Endothelial cell of umbilical vein (primary cell): Measurements from ENCODE around the gene NLGN2. TPM values are rescaled to one million over a fixed set of nuclear protein-coding genes. Genes with fewer than 3 reads are reported as not detected.

Experiments
- BruUV-seq: library from RNA; stranded (reverse); fragments of 400-500 nt; replicated peaks from 2 replicates; lab custom pipeline; 2021; lab: Mats Ljungman, UMichigan
- CTCF ChIA-PET: fragments of 300-600, 350-600 bp; sonication (Branson Sonifier 250); formaldehyde crosslinking; loops from one replicate; lab custom pipeline; 2021; ENCODE audit warnings: antibody characterized with exemption, inconsistent platforms; lab: Charles Lee
- POLR2A ChIA-PET: fragments of 300-600, 350-600 bp; sonication (Branson Sonifier 250); formaldehyde crosslinking; loops from one replicate; lab custom pipeline; 2021; ENCODE audit warnings: antibody characterized with exemption, inconsistent platforms; lab: Charles Lee
- DNase-seq: peaks from one replicate; pipeline ENCODE4 v3.0.0-alpha.2; 2011; ENCODE audit warnings: low read depth, low spot score
- FAIRE-seq: peaks from 2 replicates; lab custom pipeline; 2011; peaks lifted over from hg19 to GRCh38; lab: Jason Lieb, UNC
- H2AFZ ChIP-seq: 2 replicates; pipeline ENCODE4 v1.6.0; 2012; ENCODE audit warnings: low read depth, low read length, control low read depth, inconsistent platforms
- H3K27ac ChIP-seq: 2 replicates; pipeline ENCODE4 v1.5.1; 2011; ENCODE audit warnings: low read depth, mild to moderate bottlenecking, control low read depth, low read length, moderate library complexity; ENCODE audit not compliant: insufficient read depth
- H3K27me3 ChIP-seq, 2 experiments: 2 replicates each; pipeline versions ENCODE4 v1.6.0 to v1.6.1; 2011; ENCODE audit warnings: low read length in 2 of 2, mixed read lengths in 1 of 2; ENCODE audit not compliant: control insufficient read depth in 2 of 2, insufficient read depth in 2 of 2
- H3K36me3 ChIP-seq, 2 experiments: 2 replicates in 1 of 2; 3 replicates in 1 of 2; pipeline ENCODE4 v1.5.1; 2011; ENCODE audit warnings: low read length in 2 of 2, mild to moderate bottlenecking in 1 of 2, moderate library complexity in 1 of 2; ENCODE audit not compliant: control insufficient read depth in 2 of 2, insufficient read depth in 2 of 2; ENCODE audit errors: extremely low read depth in 1 of 2
- H3K4me1 ChIP-seq: 3 replicates; pipeline ENCODE4 v1.5.1; 2011; ENCODE audit warnings: mild to moderate bottlenecking, low read length; ENCODE audit not compliant: control insufficient read depth, insufficient read depth; ENCODE audit errors: extremely low read depth
- H3K4me2 ChIP-seq: 2 replicates; pipeline ENCODE4 v1.6.1; 2011; ENCODE audit warnings: low read length, control low read depth, mixed read lengths; ENCODE audit not compliant: insufficient read depth
- H3K4me3 ChIP-seq, 3 experiments: fragments of 200-600 bp in 1 of 3; sonication (generic), shearing (Covaris generic) in 1 of 3; replicated peaks in 1 of 3; 2 replicates each; pipeline ENCODE4 v1.5.1; 2011 to 2016; ENCODE audit warnings: control low read depth in 3 of 3, low read length in 3 of 3, mild to moderate bottlenecking in 2 of 3, inconsistent platforms in 1 of 3, low read depth in 1 of 3, moderate library complexity in 1 of 3; ENCODE audit not compliant: insufficient read depth in 1 of 3
- H3K79me2 ChIP-seq: 2 replicates; pipeline ENCODE4 v1.6.0; 2012; ENCODE audit warnings: low read length, inconsistent platforms; ENCODE audit not compliant: control insufficient read depth, insufficient read depth
- H3K9ac ChIP-seq: replicated peaks from 2 replicates; pipeline ENCODE3; 2011; ENCODE audit warnings: low read length, control low read depth; ENCODE audit not compliant: insufficient read depth; ENCODE audit errors: extremely low read depth
- H3K9me1 ChIP-seq: replicated peaks from 3 replicates; pipeline ENCODE4 v1.6.0; 2011; ENCODE audit warnings: mild to moderate bottlenecking, low read length; ENCODE audit not compliant: control insufficient read depth, insufficient read depth; ENCODE audit errors: extremely low read depth
- H3K9me3 ChIP-seq: replicated peaks from 2 replicates; pipeline ENCODE4 v1.5.1; 2012; ENCODE audit warnings: low read length, inconsistent platforms; ENCODE audit not compliant: control insufficient read depth, insufficient read depth
- H4K20me1 ChIP-seq: replicated peaks from 2 replicates; pipeline ENCODE3; 2011; ENCODE audit warnings: mild to moderate bottlenecking, low read length; ENCODE audit not compliant: control insufficient read depth, insufficient read depth; ENCODE audit errors: extremely low read depth
- CTCF ChIP-seq, 2 donors: IDR thresholded peaks; 1 replicate in 1 of 2; 2 replicates in 1 of 2; pipeline ENCODE4 v1.5.1; 2011; ENCODE audit warnings: low read length in 2 of 2, mild to moderate bottlenecking in 2 of 2, moderate library complexity in 2 of 2, control low read depth in 1 of 2, inconsistent platforms in 1 of 2, low read depth in 1 of 2; ENCODE audit not compliant: insufficient read depth in 1 of 2; ENCODE audit errors: extremely low read depth in 1 of 2
- EZH2 ChIP-seq: IDR thresholded peaks from 2 replicates; pipeline ENCODE4 v1.6.1; 2012; ENCODE audit warnings: borderline replicate concordance, low read depth, mild to moderate bottlenecking, moderate library complexity, low read length, inconsistent platforms; ENCODE audit not compliant: severe bottlenecking
- FOS ChIP-seq: IDR thresholded peaks from 2 replicates; pipeline ENCODE4 v1.6.1; 2011; ENCODE audit warnings: mild to moderate bottlenecking, low read length, moderate library complexity, borderline replicate concordance; ENCODE audit not compliant: insufficient read depth
- GATA2 ChIP-seq: IDR thresholded peaks from 2 replicates; pipeline ENCODE4 v1.7.0; 2011; ENCODE audit warnings: low read depth, mild to moderate bottlenecking, moderate library complexity, mixed read lengths, low read length; ENCODE audit not compliant: insufficient read length, insufficient read depth
- JUN ChIP-seq: IDR thresholded peaks from 2 replicates; pipeline ENCODE4 v1.6.1; 2011; ENCODE audit warnings: borderline replicate concordance, low read depth; ENCODE audit not compliant: insufficient read length, insufficient read depth
- MAX ChIP-seq: IDR thresholded peaks from 2 replicates; pipeline ENCODE4 v1.6.1; 2011; ENCODE audit not compliant: insufficient read depth, insufficient read length
- MYC ChIP-seq: IDR thresholded peaks from one replicate; pipeline ENCODE4 v1.6.1; 2011; ENCODE audit warnings: mild to moderate bottlenecking, low read depth, low read length
- POLR2A ChIP-seq: IDR thresholded peaks from 2 replicates; pipeline ENCODE4 v1.6.1; 2012; ENCODE audit warnings: low read depth, mild to moderate bottlenecking, control low read depth, low read length
- POLR2AphosphoS5 ChIP-seq: IDR thresholded peaks from 2 replicates; pipeline ENCODE4 v1.6.1; 2012; ENCODE audit warnings: low read depth, mild to moderate bottlenecking, control low read depth, low read length, moderate library complexity; ENCODE audit not compliant: insufficient read depth
- dilution Hi-C: fragments of 300-500 bp; cut with MboI; formaldehyde crosslinking; loops from one replicate; pipeline ENCODE4 v1.15.0; 2019; ENCODE audit warnings: low sequenced_read_pairs; ENCODE audit not compliant: extremely low pct_ligation_motif_present
- intact Hi-C: fragments of 100-400 bp; cut with micrococcal nuclease; formaldehyde crosslinking; loops from one replicate; pipeline ENCODE4 v1.10.0; 2022
- polyA plus RNA-seq, 4 experiments: library from polyadenylated mRNA; depleted of rRNA in 3 of 4; stranded (reverse) in 3 of 4; unstranded in 1 of 4; fragments of >200 nt; gene quantifications; 2 replicates each; pipeline versions ENCODE4 v1.2.1 to v1.2.3, GENCODE V29; 2011 to 2012; ENCODE audit warnings: missing spikeins in 1 of 4
- total RNA-seq: library from RNA; stranded (reverse); gene quantifications from 2 replicates; pipeline ENCODE4 v1.2.3, GENCODE V29; 2021

NLGN2 gene
- total and polyA plus RNA-seq, 2 donors (not counting 3 experiments of a cell fraction or from before 2014, with no cell fraction given) = 15.4 to 25.9 TPM

- no peaks in the 10 kb centered on the region for H4K20me1 ChIP-seq
- peaks cover 0 to 2% of the 10 kb centered on the region in 2 experiments for H3K36me3 ChIP-seq
- H3K9ac ChIP-seq = no peak overlapping the region
- TF ChIP-seq POLR2AphosphoS5 (no peak), CTCF (IDR thresholded peaks at IDR 0.05; ENCODE audit: extremely low read depth in 1 of 2, insufficient read depth in 1 of 2, low read depth in 1 of 2, low read length in 2 of 2) (no peak), MYC (no peak), MAX (no peak), EZH2 (no peak), GATA2 (no peak), FOS (no peak), JUN (no peak), POLR2A (no peak)
- FAIRE-seq (no peak), DNase-seq (no peak)
- no peaks in the 10 kb centered on the region for H3K4me1 ChIP-seq
- H3K4me2 ChIP-seq = no peak overlapping the region
- H3K27me3 ChIP-seq = no peaks in the 10 kb centered on the region
- intact Hi-C loops = no loop called here
- H3K79me2 ChIP-seq = no peaks in the 10 kb centered on the region
- H3K9me3 ChIP-seq = no peaks in the 10 kb centered on the region
- H3K4me3 ChIP-seq = no peak overlapping the region
- no peak overlapping the region for H2AFZ ChIP-seq
- CTCF ChIA-PET = interaction anchor here (2.2 kb wide), 1 partner anchor 12 kb away, joined by 6 read pairs; the partner anchor contains the start of gene TMEM256
- POLR2A ChIA-PET = no interaction called here
- H3K9me1 ChIP-seq = no peaks in the 10 kb centered on the region
- BruUV-seq = no TSS peak
- dilution Hi-C loops = no loop called here
- H3K27ac ChIP-seq = no peak overlapping the region
Observed at GRCh38 chr17:7415784-7416183, 8.1 kb downstream of the NLGN2 start.
